ENCODE measurements around the gene CDK18.

GRCh38 chr1:205545001-205545919, 40.8 kb downstream of the CDK18 start:
- TF ChIP-seq CTCF (IDR thresholded peaks at IDR 0.05) (no peak), POLR2A (IDR thresholded peaks at IDR 0.05) (no peak)

All from uterus (tissue), 2 donors.